HEK293 (cell line): ENCODE data around the gene OR10G2.
"Not testable (repeated sequence)": the region's sequence is repeated elsewhere in the genome, so short reads cannot be mapped to it uniquely, and the experiment has no call there.

Source experiments
- CTCF ChIA-PET: fragments of 350-600 bp; formaldehyde crosslinking; extraction: SDS; loops from one replicate; lab custom pipeline; 2021; ENCODE audit warnings: antibody characterized with exemption; lab: Yijun Ruan, JAX
- POLR2A ChIA-PET: fragments of 300-600 bp; formaldehyde crosslinking; extraction: SDS; loops from one replicate; lab custom pipeline; 2020; ENCODE audit warnings: antibody characterized with exemption, inconsistent platforms; lab: Yijun Ruan, JAX
- H3K27ac ChIP-seq: fragments of 200-500 bp; sonication (Bioruptor generic); 2 replicates; pipeline ENCODE4 v1.5.1; 2014; ENCODE audit warnings: low read depth, low read length, control low read depth, inconsistent platforms; ENCODE audit errors: extremely low read depth
- H3K36me3 ChIP-seq, 2 experiments: fragments of 200-500 bp in 1 of 2; sonication (Bioruptor generic) in 1 of 2; 1 replicate in 1 of 2; 2 replicates in 1 of 2; pipeline ENCODE4 v1.5.1; 2014 to 2017; ENCODE audit warnings: inconsistent platforms in 2 of 2, low read length in 2 of 2; ENCODE audit not compliant: control insufficient read depth in 2 of 2, insufficient read depth in 1 of 2
- H3K4me1 ChIP-seq: fragments of 200-500 bp; sonication (Bioruptor generic); 2 replicates; pipeline ENCODE4 v1.5.1; 2014; ENCODE audit warnings: mild to moderate bottlenecking, low read length, inconsistent platforms; ENCODE audit not compliant: control insufficient read depth, insufficient read depth
- H3K4me3 ChIP-seq: 2 replicates; pipeline ENCODE4 v1.5.1; 2011; ENCODE audit warnings: low read depth, mild to moderate bottlenecking, control low read depth, low read length, moderate library complexity
- H3K9me3 ChIP-seq: fragments of 200-500 bp; sonication (Bioruptor generic); 2 replicates; pipeline ENCODE4 v1.5.1; 2014; ENCODE audit warnings: low read depth, low read length, inconsistent platforms; ENCODE audit not compliant: control insufficient read depth, insufficient read depth
- KLF9 ChIP-seq: fragments of 450-650 bp; formaldehyde crosslinking; IDR thresholded peaks from 2 replicates; pipeline ENCODE4 v1.5.1; 2016; ENCODE audit warnings: missing biosample characterization, missing genetic modification characterization, low read depth
- MZF1 ChIP-seq: fragments of 450-650 bp; formaldehyde crosslinking; IDR thresholded peaks from 2 replicates; pipeline ENCODE4 v1.5.1; 2017; ENCODE audit warnings: missing biosample characterization, missing genetic modification characterization, borderline replicate concordance
- SP7 ChIP-seq: fragments of 450-650 bp; formaldehyde crosslinking; IDR thresholded peaks from 2 replicates; pipeline ENCODE4 v1.5.1; 2016; ENCODE audit warnings: missing biosample characterization, missing genetic modification characterization
- ZBTB21 ChIP-seq: fragments of 450-650 bp; formaldehyde crosslinking; IDR thresholded peaks from 2 replicates; pipeline ENCODE4 v1.5.1; 2017; ENCODE audit warnings: missing biosample characterization, missing genetic modification characterization
- ZFP69B ChIP-seq: fragments of 450-650 bp; formaldehyde crosslinking; IDR thresholded peaks from 2 replicates; pipeline ENCODE4 v1.5.1; 2016; ENCODE audit warnings: missing biosample characterization, missing genetic modification characterization
- ZNF146 ChIP-seq: fragments of 450-650 bp; formaldehyde crosslinking; IDR thresholded peaks from 2 replicates; pipeline ENCODE4 v1.5.1; 2016; ENCODE audit warnings: missing biosample characterization, missing genetic modification characterization
- ZNF202 ChIP-seq: fragments of 450-650 bp; formaldehyde crosslinking; IDR thresholded peaks from 2 replicates; pipeline ENCODE4 v1.5.1; 2016; ENCODE audit warnings: missing biosample characterization, missing genetic modification characterization, borderline replicate concordance
- ZNF426 ChIP-seq: fragments of 450-650 bp; formaldehyde crosslinking; IDR thresholded peaks from 2 replicates; pipeline ENCODE4 v1.5.1; 2017; ENCODE audit warnings: missing biosample characterization, missing genetic modification characterization, mild to moderate bottlenecking, inconsistent platforms, moderate library complexity
- ZNF664 ChIP-seq: fragments of 450-650 bp; formaldehyde crosslinking; IDR thresholded peaks from 2 replicates; pipeline ENCODE4 v1.5.1; 2016; ENCODE audit warnings: missing biosample characterization, missing genetic modification characterization
- TF ChIP-seq, protein P1 (sequence below): fragments of 450-650 bp; formaldehyde crosslinking; IDR thresholded peaks from 2 replicates; pipeline ENCODE4 v1.5.1; 2016; ENCODE audit warnings: missing biosample characterization, missing genetic modification characterization
- TF ChIP-seq, protein P2 (sequence below): sonication (generic); formaldehyde crosslinking; IDR thresholded peaks from 2 replicates; pipeline ENCODE4 v1.8.1; 2022; ENCODE audit warnings: mild to moderate bottlenecking, moderate library complexity, missing genetic modification reagents
- TF ChIP-seq, protein P3 (sequence below): fragments of 450-650 bp; IDR thresholded peaks from 2 replicates; pipeline ENCODE4 v1.5.1; 2018; ENCODE audit warnings: missing biosample characterization, missing genetic modification characterization
- TF ChIP-seq, protein P4 (sequence below): fragments of 450-650 bp; formaldehyde crosslinking; IDR thresholded peaks from 2 replicates; pipeline ENCODE4 v1.5.1; 2016; ENCODE audit warnings: missing biosample characterization, missing genetic modification characterization
- TF ChIP-seq, protein P5 (sequence below): fragments of 450-650 bp; formaldehyde crosslinking; IDR thresholded peaks from 2 replicates; pipeline ENCODE4 v1.5.1; 2016; ENCODE audit warnings: missing biosample characterization, missing genetic modification characterization

The OR10G2 gene

DNA sequence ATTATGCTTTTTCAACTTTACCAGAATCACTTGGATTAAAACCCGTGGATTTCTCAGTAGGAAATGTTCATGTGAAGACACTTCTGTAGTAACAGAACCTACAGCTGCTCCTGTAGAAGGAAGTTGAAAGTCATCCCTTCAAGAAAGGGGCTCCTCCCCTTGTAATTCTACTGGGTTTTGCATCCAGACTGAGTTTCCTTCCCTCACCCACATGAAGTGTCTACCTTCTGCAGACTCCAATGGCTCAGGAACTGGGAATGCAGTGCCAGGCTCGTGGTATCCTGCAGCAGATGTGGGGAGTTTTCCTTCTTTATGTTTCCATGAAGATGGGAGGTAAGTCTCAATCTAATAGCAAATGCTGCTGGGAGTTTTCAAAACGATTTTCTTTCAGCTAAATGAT lies 7.9 kb upstream of the OR10G2 start:
- H3K4me3 ChIP-seq = no peak overlapping the region
- no peaks in the 10 kb centered on the region for H3K9me3 ChIP-seq
- CTCF ChIA-PET = interaction anchor here (1.3 to 2.6 kb wide), 2 partner anchors 69 to 81 kb away, joined by 5 to 9 read pairs; no protein-coding TSS in a partner anchor
- TF ChIP-seq ZFP69B (tag by site-specific recombination) (no peak), ZBTB21 (tag by site-specific recombination) (no peak), KLF9 (tag by site-specific recombination) (no peak)
- TF ChIP-seq, protein P1, sequence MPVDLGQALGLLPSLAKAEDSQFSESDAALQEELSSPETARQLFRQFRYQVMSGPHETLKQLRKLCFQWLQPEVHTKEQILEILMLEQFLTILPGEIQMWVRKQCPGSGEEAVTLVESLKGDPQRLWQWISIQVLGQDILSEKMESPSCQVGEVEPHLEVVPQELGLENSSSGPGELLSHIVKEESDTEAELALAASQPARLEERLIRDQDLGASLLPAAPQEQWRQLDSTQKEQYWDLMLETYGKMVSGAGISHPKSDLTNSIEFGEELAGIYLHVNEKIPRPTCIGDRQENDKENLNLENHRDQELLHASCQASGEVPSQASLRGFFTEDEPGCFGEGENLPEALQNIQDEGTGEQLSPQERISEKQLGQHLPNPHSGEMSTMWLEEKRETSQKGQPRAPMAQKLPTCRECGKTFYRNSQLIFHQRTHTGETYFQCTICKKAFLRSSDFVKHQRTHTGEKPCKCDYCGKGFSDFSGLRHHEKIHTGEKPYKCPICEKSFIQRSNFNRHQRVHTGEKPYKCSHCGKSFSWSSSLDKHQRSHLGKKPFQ = no peak
- TF ChIP-seq, protein P2, sequence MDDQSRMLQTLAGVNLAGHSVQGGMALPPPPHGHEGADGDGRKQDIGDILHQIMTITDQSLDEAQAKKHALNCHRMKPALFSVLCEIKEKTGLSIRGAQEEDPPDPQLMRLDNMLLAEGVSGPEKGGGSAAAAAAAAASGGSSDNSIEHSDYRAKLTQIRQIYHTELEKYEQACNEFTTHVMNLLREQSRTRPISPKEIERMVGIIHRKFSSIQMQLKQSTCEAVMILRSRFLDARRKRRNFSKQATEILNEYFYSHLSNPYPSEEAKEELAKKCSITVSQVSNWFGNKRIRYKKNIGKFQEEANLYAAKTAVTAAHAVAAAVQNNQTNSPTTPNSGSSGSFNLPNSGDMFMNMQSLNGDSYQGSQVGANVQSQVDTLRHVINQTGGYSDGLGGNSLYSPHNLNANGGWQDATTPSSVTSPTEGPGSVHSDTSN (CRISPR knock-in tag) = no peak
- TF ChIP-seq, protein P3, sequence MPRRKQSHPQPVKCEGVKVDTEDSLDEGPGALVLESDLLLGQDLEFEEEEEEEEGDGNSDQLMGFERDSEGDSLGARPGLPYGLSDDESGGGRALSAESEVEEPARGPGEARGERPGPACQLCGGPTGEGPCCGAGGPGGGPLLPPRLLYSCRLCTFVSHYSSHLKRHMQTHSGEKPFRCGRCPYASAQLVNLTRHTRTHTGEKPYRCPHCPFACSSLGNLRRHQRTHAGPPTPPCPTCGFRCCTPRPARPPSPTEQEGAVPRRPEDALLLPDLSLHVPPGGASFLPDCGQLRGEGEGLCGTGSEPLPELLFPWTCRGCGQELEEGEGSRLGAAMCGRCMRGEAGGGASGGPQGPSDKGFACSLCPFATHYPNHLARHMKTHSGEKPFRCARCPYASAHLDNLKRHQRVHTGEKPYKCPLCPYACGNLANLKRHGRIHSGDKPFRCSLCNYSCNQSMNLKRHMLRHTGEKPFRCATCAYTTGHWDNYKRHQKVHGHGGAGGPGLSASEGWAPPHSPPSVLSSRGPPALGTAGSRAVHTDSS (tag by site-specific recombination) = no peak
- TF ChIP-seq, protein P4, sequence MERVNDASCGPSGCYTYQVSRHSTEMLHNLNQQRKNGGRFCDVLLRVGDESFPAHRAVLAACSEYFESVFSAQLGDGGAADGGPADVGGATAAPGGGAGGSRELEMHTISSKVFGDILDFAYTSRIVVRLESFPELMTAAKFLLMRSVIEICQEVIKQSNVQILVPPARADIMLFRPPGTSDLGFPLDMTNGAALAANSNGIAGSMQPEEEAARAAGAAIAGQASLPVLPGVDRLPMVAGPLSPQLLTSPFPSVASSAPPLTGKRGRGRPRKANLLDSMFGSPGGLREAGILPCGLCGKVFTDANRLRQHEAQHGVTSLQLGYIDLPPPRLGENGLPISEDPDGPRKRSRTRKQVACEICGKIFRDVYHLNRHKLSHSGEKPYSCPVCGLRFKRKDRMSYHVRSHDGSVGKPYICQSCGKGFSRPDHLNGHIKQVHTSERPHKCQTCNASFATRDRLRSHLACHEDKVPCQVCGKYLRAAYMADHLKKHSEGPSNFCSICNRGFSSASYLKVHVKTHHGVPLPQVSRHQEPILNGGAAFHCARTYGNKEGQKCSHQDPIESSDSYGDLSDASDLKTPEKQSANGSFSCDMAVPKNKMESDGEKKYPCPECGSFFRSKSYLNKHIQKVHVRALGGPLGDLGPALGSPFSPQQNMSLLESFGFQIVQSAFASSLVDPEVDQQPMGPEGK (tag by site-specific recombination) = no peak
- H3K4me1 ChIP-seq = no peaks in the 10 kb centered on the region
- POLR2A ChIA-PET = no interaction called here
- H3K27ac ChIP-seq = no peak overlapping the region
- H3K36me3 ChIP-seq = no peaks in the 10 kb centered on the region

DNA sequence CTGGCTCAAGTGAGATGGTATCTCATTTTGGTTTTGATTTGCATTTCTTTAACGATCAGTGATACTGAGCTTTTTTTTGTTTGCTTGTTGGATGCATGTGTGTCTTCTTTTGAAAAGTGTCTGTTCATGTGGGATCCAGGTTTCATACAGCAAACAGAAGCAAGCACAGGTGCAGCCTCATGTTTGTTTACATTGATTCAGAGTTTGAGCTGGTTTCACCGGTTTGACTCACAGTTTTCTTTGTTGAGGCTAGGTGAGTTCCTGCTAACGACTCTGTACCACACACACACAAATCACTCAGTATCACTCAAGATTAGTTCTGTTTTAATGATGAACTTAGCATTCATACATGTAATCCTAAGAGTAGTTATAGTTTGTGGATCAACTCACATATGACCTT lies 3.7 kb downstream of the OR10G2 start:
- H3K9me3 ChIP-seq = no peaks in the 10 kb centered on the region
- no peaks in the 10 kb centered on the region for H3K36me3 ChIP-seq
- no peaks in the 10 kb centered on the region for H3K4me1 ChIP-seq
- CTCF ChIA-PET = no interaction called here
- no peak overlapping the region for H3K27ac ChIP-seq
- POLR2A ChIA-PET = no interaction called here
- H3K4me3 ChIP-seq = no peak overlapping the region
- TF ChIP-seq, protein P5, sequence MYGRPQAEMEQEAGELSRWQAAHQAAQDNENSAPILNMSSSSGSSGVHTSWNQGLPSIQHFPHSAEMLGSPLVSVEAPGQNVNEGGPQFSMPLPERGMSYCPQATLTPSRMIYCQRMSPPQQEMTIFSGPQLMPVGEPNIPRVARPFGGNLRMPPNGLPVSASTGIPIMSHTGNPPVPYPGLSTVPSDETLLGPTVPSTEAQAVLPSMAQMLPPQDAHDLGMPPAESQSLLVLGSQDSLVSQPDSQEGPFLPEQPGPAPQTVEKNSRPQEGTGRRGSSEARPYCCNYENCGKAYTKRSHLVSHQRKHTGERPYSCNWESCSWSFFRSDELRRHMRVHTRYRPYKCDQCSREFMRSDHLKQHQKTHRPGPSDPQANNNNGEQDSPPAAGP (tag by site-specific recombination) = no peak
- TF ChIP-seq MZF1 (no peak), SP7 (tag by site-specific recombination) (no peak), ZNF202 (tag by site-specific recombination) (no peak), ZNF426 (no peak), ZNF664 (tag by site-specific recombination) (no peak)

DNA sequence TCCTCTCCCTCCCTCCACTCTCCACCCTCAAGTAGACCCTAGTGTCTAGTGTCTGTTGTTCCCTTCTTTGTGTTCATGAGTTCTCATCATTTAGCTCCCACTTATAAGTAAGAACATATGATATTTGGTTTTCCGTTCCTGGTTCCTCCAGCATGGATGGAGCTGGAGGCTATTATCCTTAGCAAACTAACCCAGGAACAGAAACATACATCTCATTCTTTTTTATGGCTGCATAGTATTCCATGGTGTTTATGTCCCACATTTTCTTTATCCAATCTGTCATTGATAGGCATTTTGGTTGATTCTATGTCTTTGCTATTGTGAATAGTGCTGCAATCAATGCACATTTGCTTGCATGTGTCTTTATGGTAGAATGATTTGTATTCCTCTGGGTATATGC lies 4.2 kb downstream of the OR10G2 start:
- H3K9me3 ChIP-seq, CTCF ChIA-PET, POLR2A ChIA-PET, H3K4me3 ChIP-seq, H3K36me3 ChIP-seq, H3K27ac ChIP-seq, H3K4me1 ChIP-seq: not testable (repeated sequence)
- TF ChIP-seq ZNF146 (tag by site-specific recombination) = peak; percentile 81
